Measurements from ENCODE around the gene MICAL2. TPM values are rescaled to one million over a fixed set of nuclear protein-coding genes. Genes with fewer than 3 reads are reported as not detected.

MICAL2 gene
- total RNA-seq, 1 experiment from 2014 or later: 62.9 TPM

GRCh38 chr11:12160680-12161079, 50.3 kb downstream of the MICAL2 start:
- intact Hi-C loops (cut with micrococcal nuclease): loop anchor here (5.0 kb wide), 2 partner anchors 48 to 73 kb away; partner anchors contain the start of gene MICAL2
- no peaks in the 10 kb centered on the region for H3K9me2 ChIP-seq (replicated peaks; ENCODE audit: low read length)
- no peak overlapping the region for H3K27ac ChIP-seq (ENCODE audit: low read length)
- peaks cover 53% of the 10 kb centered on the region for H3K4me1 ChIP-seq (ENCODE audit: insufficient read depth, low read length)
- DNase-seq (no peak), ATAC-seq (no peak)
- no TSS peak for BruUV-seq (replicated peaks)
- peaks cover 31% of the 10 kb centered on the region for H3K79me2 ChIP-seq (ENCODE audit: low read length)
- no peak overlapping the region for H2AFZ ChIP-seq (ENCODE audit: low read length)
- H3K4me3 ChIP-seq (ENCODE audit: low read length): no peak overlapping the region
- H3K4me2 ChIP-seq (ENCODE audit: low read length): no peak overlapping the region
- CTCF ChIA-PET: no interaction called here
- H3K9me3 ChIP-seq (ENCODE audit: low read length): no peaks in the 10 kb centered on the region
- POLR2A ChIA-PET (ENCODE audit: unreplicated experiment): no interaction called here
- no peaks in the 10 kb centered on the region for H4K20me1 ChIP-seq (ENCODE audit: low read length)
- H3K36me3 ChIP-seq (ENCODE audit: low read depth, low read length): peaks cover 21% of the 10 kb centered on the region; the same call in 1 of the 2 replicates
- no peak overlapping the region for H3K9ac ChIP-seq (ENCODE audit: low read length)
- TF ChIP-seq CTCF (conservative IDR thresholded peaks at IDR 0.05; ENCODE audit: low read depth, low read length): no peak
- TF ChIP-seq EZH2 (IDR thresholded peaks at IDR 0.05; ENCODE audit: low read length, unreplicated experiment): no peak
- TF ChIP-seq EZH2phosphoT487 (IDR thresholded peaks at IDR 0.05; ENCODE audit: borderline replicate concordance, low read length): no peak
- peaks cover 3% of the 10 kb centered on the region for H3F3A ChIP-seq (ENCODE audit: low read length, unreplicated experiment)
- no peaks in the 10 kb centered on the region for H3K27me3 ChIP-seq (ENCODE audit: low read length)

GRCh38 chr11:12161137-12161536, 50.7 kb downstream of the MICAL2 start:
- TF ChIP-seq EZH2phosphoT487 (IDR thresholded peaks at IDR 0.05; ENCODE audit: borderline replicate concordance, low read length) (no peak), EZH2 (IDR thresholded peaks at IDR 0.05; ENCODE audit: low read length, unreplicated experiment) (no peak), CTCF (conservative IDR thresholded peaks at IDR 0.05; ENCODE audit: low read depth, low read length) (no peak)
- intact Hi-C loops (cut with micrococcal nuclease): loop anchor here (5.0 kb wide), 2 partner anchors 49 to 74 kb away; partner anchors contain the start of gene MICAL2
- Histone ChIP-seq H3K4me3 (ENCODE audit: low read length) (no peak overlapping the region), H4K20me1 (ENCODE audit: low read length) (no peaks in the 10 kb centered on the region), H2AFZ (ENCODE audit: low read length) (no peak overlapping the region), H3K4me1 (ENCODE audit: insufficient read depth, low read length) (peaks cover 58% of the 10 kb centered on the region), H3F3A (ENCODE audit: low read length, unreplicated experiment) (peaks cover 6% of the 10 kb centered on the region), H3K9me3 (ENCODE audit: low read length) (no peaks in the 10 kb centered on the region), H3K9me2 (replicated peaks; ENCODE audit: low read length) (no peaks in the 10 kb centered on the region), H3K4me2 (ENCODE audit: low read length) (no peak overlapping the region), H3K79me2 (ENCODE audit: low read length) (peaks cover 36% of the 10 kb centered on the region), H3K9ac (ENCODE audit: low read length) (no peak overlapping the region), H3K36me3 (ENCODE audit: low read depth, low read length) (peaks cover 22% of the 10 kb centered on the region; the same call in 1 of the 2 replicates), H3K27ac (ENCODE audit: low read length) (no peak overlapping the region), H3K27me3 (ENCODE audit: low read length) (no peaks in the 10 kb centered on the region)
- no TSS peak for BruUV-seq (replicated peaks)
- DNase-seq: no peak
- ChIA-PET CTCF (no interaction called here), POLR2A (ENCODE audit: unreplicated experiment) (no interaction called here)
- ATAC-seq: no peak

- H2AFZ ChIP-seq (ENCODE audit: low read length): no peak overlapping the region
- no peak overlapping the region for H3K4me3 ChIP-seq (ENCODE audit: low read length)
- H3K27ac ChIP-seq (ENCODE audit: low read length): peak overlapping the region; percentile 99; the same call in 1 of the 2 replicates
- H3K36me3 ChIP-seq (ENCODE audit: low read depth, low read length): peaks cover 22% of the 10 kb centered on the region; the same call in 1 of the 2 replicates
- peaks cover 64% of the 10 kb centered on the region for H3K4me1 ChIP-seq (ENCODE audit: insufficient read depth, low read length)
- TF ChIP-seq EZH2 (IDR thresholded peaks at IDR 0.05; ENCODE audit: low read length, unreplicated experiment) (no peak), EZH2phosphoT487 (IDR thresholded peaks at IDR 0.05; ENCODE audit: borderline replicate concordance, low read length) (no peak), CTCF (conservative IDR thresholded peaks at IDR 0.05; ENCODE audit: low read depth, low read length) (no peak)
- no peak for DNase-seq
- no peak for ATAC-seq
- H3K79me2 ChIP-seq (ENCODE audit: low read length): peaks cover 42% of the 10 kb centered on the region
- H3K9me3 ChIP-seq (ENCODE audit: low read length): no peaks in the 10 kb centered on the region
- no peak overlapping the region for H3K4me2 ChIP-seq (ENCODE audit: low read length)
- H3K9me2 ChIP-seq (replicated peaks; ENCODE audit: low read length): no peaks in the 10 kb centered on the region
- ChIA-PET POLR2A (ENCODE audit: unreplicated experiment) (no interaction called here), CTCF (no interaction called here)
- peaks cover 8% of the 10 kb centered on the region for H3F3A ChIP-seq (ENCODE audit: low read length, unreplicated experiment)
- H3K9ac ChIP-seq (ENCODE audit: low read length): no peak overlapping the region
- no peaks in the 10 kb centered on the region for H4K20me1 ChIP-seq (ENCODE audit: low read length)
- intact Hi-C loops (cut with micrococcal nuclease): loop anchor here (5.0 kb wide), 2 partner anchors 49 to 74 kb away; partner anchors contain the start of gene MICAL2
- H3K27me3 ChIP-seq (ENCODE audit: low read length): no peaks in the 10 kb centered on the region
- BruUV-seq (replicated peaks): no TSS peak
Observed at GRCh38 chr11:12161603-12162350, 51.4 kb downstream of the MICAL2 start.

All from PC-3 (cell line).